GM12872 (cell line): Measurements from ENCODE around the gene WDR17.

ENCODE experiments used
- TF ChIP-seq, protein P1 (sequence below): IDR thresholded peaks from 3 replicates; pipeline ENCODE4 v1.5.1; 2011; ENCODE audit warnings: low read depth, mild to moderate bottlenecking, low read length, moderate library complexity; ENCODE audit not compliant: insufficient read depth

Gene WDR17

DNA sequence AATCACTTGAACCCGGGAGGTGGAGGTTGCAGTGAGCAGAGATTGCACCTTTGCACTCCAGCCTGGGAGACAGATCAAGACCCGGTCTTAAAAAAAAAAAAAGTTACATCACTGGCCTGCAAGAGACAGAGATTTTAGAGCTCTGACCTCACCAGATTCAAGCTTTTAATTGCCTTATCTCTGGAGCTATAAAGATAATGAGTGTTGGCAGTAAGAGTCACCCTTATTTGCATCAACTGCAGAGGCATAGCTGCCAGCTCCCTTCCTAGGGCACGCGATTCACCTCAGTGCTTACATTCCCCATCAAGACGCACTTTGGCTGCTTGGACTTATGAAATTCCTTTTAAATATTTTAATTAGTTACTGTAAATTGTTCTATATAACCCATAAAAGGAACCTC lies 142.2 kb downstream of the WDR17 start:
- TF ChIP-seq, protein P1, sequence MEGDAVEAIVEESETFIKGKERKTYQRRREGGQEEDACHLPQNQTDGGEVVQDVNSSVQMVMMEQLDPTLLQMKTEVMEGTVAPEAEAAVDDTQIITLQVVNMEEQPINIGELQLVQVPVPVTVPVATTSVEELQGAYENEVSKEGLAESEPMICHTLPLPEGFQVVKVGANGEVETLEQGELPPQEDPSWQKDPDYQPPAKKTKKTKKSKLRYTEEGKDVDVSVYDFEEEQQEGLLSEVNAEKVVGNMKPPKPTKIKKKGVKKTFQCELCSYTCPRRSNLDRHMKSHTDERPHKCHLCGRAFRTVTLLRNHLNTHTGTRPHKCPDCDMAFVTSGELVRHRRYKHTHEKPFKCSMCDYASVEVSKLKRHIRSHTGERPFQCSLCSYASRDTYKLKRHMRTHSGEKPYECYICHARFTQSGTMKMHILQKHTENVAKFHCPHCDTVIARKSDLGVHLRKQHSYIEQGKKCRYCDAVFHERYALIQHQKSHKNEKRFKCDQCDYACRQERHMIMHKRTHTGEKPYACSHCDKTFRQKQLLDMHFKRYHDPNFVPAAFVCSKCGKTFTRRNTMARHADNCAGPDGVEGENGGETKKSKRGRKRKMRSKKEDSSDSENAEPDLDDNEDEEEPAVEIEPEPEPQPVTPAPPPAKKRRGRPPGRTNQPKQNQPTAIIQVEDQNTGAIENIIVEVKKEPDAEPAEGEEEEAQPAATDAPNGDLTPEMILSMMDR = no peak

DNA sequence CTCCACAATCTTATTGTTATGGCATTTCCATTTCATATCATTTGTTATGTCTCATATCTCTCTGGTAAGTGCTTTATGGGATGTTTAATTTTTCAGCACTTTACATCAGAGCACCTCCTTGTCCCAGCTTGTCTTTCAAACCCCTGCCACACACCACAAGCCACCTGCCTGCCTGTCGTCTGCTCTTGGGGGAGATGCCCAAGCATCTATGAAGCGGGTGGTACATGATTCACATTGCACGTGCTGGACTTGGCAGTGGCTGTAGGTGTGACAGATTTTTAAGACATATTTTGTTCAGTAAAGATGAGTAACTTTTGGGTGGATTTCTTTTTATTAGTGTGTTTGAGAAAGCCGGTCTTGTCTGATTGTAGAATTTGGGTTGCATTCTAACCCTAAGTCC lies 143.9 kb downstream of the WDR17 start:
- TF ChIP-seq, protein P1 = no peak

DNA sequence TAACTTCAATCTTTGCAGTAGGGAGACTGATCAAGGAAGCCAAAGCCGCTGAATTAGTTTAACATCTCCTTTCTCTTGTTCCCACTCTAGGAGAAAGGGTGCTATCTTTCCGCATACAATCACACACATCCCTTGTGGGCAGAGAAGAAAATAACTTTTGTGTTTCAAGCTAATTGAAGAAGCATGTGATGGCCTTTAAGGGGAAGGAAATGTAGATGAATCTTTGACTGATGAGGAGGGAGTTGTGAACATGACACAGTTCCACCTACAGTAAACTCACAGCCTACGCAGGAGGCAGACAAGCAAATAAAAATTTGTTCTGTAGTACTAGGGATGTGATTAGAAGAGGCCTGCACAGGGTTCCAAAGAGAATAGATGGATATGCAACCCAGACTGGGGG lies 144.5 kb downstream of the WDR17 start:
- TF ChIP-seq, protein P1 = no peak

DNA sequence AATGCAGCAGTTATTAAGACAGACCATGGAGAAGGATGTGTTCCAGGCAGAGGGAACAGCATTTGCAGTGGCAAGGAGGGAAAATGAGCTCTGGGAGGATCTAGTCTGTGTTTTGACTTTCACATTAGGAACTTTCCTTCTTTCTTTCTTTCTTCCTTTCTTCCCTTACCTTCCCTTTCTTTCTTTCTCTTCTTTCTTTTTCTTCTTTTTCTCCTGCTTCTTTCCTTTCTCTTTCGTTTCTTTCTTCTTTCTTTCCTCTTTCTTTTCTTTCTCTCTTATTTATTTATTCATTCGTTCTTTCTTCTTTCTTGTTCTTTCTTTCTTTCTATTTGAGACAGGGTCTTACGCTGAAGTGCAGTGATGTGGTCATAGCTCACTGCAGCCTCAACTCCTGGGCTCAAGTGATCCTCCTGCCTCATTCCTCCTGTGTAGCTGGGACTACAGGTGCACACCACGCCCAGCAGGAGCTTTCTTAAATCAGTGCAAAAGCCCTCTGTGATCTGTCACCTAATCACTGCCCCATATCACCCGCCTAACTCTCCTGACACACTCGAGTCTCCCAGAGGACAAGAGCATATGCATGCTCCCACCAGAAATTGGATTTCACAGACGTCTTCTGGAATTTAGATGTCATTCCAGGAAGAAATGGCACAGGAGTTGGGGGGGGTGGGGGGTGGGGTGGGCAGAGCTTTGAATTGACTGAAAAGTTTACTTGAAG lies 145.1 kb downstream of the WDR17 start:
- TF ChIP-seq, protein P1 = no peak

DNA sequence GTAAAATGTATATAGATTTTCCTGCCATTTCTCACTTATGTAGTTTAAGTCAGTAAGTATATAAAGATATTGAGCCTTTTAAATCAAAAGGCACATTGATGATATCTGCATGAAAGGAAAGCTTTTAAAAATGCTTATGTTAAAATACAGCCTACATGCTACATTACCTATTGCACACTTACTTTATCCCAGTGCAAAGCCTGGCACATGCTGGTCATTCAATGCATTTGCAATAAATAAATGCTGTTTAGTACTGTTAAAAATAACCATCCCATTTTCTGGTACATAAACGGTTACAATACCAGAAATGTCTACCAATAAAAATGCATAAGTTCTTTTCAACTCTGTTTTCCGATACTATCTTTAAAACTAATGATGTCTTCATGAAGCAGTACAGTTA lies 151.9 kb downstream of the WDR17 start:
- TF ChIP-seq, protein P1 = no peak

DNA sequence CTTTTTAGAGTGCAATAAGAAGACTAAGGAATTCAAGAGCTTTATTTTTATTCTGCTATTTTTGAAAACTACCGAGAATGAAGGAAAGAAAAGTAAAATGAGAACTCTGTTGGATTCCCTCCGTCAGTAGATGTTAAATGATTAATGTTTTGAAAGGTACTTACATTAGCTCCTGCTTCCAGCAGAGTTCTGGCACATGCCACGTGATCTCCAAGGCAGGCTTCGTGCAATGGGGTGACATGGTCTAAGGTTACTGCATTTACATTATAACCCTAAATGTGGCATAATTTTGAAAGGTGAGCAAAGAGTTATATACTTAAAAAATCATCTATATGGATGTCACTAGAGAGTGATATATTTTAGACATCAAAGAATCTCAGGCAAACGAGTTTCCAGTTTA lies 156.5 kb downstream of the WDR17 start:
- TF ChIP-seq, protein P1 = no peak

DNA sequence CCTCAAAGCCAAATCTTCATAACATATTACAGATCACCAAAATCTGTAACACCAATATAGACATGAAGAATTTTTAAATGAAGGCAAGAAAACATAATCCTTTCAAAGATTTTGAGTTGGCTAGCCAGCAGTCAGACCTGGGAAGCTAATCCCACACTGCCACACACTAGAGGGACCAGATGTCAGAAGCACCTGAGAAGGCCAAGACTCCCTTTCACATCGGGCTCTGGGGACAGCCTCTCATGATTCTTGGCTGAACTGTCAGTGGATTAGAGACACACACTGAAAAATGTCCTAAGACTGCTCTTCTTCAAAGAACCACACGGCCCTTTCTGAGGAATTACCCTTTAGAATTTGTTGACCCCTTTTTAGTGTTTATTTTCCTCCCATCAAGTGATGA lies 157.9 kb downstream of the WDR17 start:
- TF ChIP-seq, protein P1 = no peak

DNA sequence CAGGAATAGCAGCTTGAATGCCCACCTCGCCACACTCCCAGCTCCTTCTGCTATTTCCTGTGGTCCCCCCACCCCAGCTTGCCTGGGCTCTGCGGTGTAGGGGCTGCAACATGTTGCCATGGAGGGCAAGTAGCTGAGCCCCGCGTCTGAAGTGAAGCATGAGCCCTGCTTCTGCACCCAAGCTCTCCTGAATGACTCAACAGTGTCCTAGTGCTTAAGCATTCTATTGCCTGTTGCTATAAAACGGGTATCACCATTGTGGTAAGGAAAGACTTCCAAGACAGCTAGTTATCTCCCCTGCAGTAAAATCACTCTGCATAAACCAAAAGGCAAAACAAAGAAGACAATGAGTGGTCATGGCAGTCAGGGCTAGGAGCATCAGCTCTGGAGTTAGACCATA lies 161.1 kb downstream of the WDR17 start:
- TF ChIP-seq, protein P1 = no peak
